ENCODE measurements around the gene ELMOD1. TPM values are rescaled to one million over a fixed set of nuclear protein-coding genes. Genes with fewer than 3 reads are reported as not detected.

The ELMOD1 gene
- total RNA-seq, 1 experiment from 2014 or later: not detected

DNA sequence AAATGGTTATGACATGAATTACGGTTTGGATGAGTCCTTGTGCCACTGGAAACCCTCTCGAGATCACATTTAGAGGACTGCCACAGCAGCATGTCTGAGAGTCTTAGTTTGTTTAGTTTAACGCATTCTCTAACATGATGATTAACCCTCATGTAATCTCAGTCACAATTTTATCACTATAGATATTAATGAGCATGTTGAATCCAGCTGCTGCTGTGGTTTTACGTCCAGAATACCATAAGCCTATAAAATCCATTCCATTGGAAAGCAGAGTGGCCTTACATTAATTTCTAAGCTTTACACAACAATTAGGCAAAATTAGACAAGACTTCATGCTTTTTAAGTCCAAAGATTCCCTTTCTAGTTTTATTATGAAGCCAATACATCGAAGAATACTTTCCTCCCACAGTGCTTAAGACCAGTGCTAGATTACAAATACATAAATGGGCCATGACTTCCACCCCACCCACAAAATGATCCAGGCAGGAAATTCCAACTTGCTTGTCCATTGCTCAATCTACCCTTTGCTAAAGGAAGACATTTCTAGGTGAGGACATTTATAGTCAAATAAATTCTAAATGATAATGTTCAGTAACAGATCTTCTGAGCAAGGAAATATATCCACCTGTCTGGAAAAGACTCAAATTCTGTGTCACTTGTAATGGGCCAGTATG is 3.5 kb upstream of the ELMOD1 start:
- Mint-ChIP-seq H3K9me3 (ENCODE audit: unreplicated experiment) (no peaks in the 10 kb centered on the region), H3K4me3 (ENCODE audit: unreplicated experiment) (no peak overlapping the region), H3K4me1 (ENCODE audit: insufficient read depth, unreplicated experiment) (peaks cover 12% of the 10 kb centered on the region), H3K36me3 (ENCODE audit: insufficient read depth, unreplicated experiment) (no peaks in the 10 kb centered on the region), H3K27ac (ENCODE audit: low read depth, unreplicated experiment) (no peak overlapping the region), H3K27me3 (ENCODE audit: insufficient read depth, unreplicated experiment) (peaks cover 46% of the 10 kb centered on the region)
- no peak for DNase-seq (ENCODE audit: unreplicated experiment)
- intact Hi-C loops (cut with micrococcal nuclease): no loop called here
- ChIA-PET CTCF (interaction anchor here (0.6 to 1.8 kb wide), 3 partner anchors 27 to 184 kb away, joined by 3 to 6 read pairs (median 6); no protein-coding TSS in a partner anchor), POLR2A (interaction anchor here (1.3 kb wide), 1 partner anchor 9 kb away, joined by 4 read pairs; no protein-coding TSS in a partner anchor)
- BruUV-seq (replicated peaks): no TSS peak
- TF ChIP-seq, protein P1, sequence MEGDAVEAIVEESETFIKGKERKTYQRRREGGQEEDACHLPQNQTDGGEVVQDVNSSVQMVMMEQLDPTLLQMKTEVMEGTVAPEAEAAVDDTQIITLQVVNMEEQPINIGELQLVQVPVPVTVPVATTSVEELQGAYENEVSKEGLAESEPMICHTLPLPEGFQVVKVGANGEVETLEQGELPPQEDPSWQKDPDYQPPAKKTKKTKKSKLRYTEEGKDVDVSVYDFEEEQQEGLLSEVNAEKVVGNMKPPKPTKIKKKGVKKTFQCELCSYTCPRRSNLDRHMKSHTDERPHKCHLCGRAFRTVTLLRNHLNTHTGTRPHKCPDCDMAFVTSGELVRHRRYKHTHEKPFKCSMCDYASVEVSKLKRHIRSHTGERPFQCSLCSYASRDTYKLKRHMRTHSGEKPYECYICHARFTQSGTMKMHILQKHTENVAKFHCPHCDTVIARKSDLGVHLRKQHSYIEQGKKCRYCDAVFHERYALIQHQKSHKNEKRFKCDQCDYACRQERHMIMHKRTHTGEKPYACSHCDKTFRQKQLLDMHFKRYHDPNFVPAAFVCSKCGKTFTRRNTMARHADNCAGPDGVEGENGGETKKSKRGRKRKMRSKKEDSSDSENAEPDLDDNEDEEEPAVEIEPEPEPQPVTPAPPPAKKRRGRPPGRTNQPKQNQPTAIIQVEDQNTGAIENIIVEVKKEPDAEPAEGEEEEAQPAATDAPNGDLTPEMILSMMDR (IDR thresholded peaks at IDR 0.05; ENCODE audit: unreplicated experiment): no peak

DNA sequence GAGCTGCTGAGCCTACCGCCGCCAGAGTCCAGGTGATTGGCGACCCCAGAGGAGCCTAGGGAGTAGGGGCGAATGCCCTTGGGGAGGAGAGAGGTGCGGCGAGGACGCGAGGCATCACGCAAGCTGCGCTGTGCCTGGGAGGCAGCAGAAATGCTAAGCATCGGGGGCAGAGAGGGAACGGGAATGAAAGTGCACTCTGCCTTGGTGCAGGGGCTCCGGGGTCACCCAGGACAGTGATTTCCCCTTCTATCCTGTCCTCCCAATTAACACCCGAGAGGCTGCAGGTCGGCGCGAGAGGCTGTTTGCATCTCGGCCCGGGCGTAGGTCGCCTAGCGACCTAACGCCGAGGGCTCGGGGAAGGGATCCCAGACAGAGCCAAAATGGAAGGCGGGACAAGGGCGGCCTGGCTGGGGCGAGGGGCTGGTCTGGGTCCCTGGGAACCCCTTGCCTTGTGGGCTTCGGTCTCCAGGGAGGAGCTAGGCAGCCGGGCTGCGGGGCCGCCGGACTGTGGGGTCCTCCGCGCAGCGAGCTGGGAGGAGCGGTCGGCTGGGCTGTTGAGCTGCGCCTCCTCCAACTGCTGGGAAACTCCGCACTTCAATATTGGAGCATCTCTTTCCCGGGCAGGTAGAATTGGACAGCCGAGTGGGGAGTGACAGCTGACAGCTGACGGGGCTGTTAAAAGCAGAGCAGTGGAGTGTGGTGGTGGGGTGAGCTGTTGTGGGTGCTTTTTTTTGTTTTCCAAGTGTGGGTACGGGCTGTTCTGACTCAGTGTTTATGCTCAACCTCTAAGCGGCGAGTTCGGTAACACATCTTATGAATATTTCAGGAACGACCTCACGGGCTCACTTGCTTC is 657 bp downstream of the ELMOD1 start:
- Mint-ChIP-seq H3K4me1 (ENCODE audit: insufficient read depth, unreplicated experiment) (peaks cover 12% of the 10 kb centered on the region), H3K27me3 (ENCODE audit: insufficient read depth, unreplicated experiment) (peaks cover 87% of the 10 kb centered on the region), H3K4me3 (ENCODE audit: unreplicated experiment) (peak overlapping the region; percentile 73), H3K9me3 (ENCODE audit: unreplicated experiment) (no peaks in the 10 kb centered on the region), H3K27ac (ENCODE audit: low read depth, unreplicated experiment) (no peak overlapping the region), H3K36me3 (ENCODE audit: insufficient read depth, unreplicated experiment) (no peaks in the 10 kb centered on the region)
- TF ChIP-seq, protein P1 (IDR thresholded peaks at IDR 0.05; ENCODE audit: unreplicated experiment): no peak
- CTCF ChIA-PET: interaction anchor here (0.7 to 1.3 kb wide), 5 partner anchors 16 to 43 kb away, joined by 3 to 5 read pairs (median 4); no protein-coding TSS in a partner anchor
- intact Hi-C loops (cut with micrococcal nuclease): no loop called here
- DNase-seq (ENCODE audit: unreplicated experiment): no peak
- POLR2A ChIA-PET: interaction anchor here (0.6 to 1.3 kb wide), 4 partner anchors 15 to 300 kb away, joined by 3 read pairs; no protein-coding TSS in a partner anchor
- BruUV-seq (replicated peaks): no TSS peak

DNA sequence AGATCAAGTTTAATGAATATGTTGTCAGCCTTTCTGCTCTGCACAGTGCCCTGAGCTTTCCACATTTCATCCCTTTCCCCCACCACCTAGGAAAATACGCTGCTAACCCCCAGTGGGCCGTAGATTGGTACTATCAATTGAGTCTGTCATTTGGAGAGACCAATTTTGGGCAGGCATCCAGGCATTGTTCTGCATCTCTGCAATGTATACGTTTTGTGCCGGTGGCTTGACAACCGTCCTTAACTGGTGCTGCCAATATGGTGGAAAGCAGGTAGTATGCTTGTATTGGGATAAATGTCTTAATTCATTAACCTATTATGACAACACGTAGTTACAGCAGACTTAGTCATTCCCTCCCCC is 1.3 kb downstream of the ELMOD1 start:
- TF ChIP-seq, protein P1 (IDR thresholded peaks at IDR 0.05; ENCODE audit: unreplicated experiment): no peak
- Mint-ChIP-seq H3K27ac (ENCODE audit: low read depth, unreplicated experiment) (no peak overlapping the region), H3K4me3 (ENCODE audit: unreplicated experiment) (peak overlapping the region; percentile 73), H3K27me3 (ENCODE audit: insufficient read depth, unreplicated experiment) (peaks cover 93% of the 10 kb centered on the region), H3K36me3 (ENCODE audit: insufficient read depth, unreplicated experiment) (no peaks in the 10 kb centered on the region), H3K9me3 (ENCODE audit: unreplicated experiment) (no peaks in the 10 kb centered on the region), H3K4me1 (ENCODE audit: insufficient read depth, unreplicated experiment) (peaks cover 12% of the 10 kb centered on the region)
- POLR2A ChIA-PET: interaction anchor here (0.8 to 1.3 kb wide), 2 partner anchors 17 to 27 kb away, joined by 3 read pairs; no protein-coding TSS in a partner anchor
- no TSS peak for BruUV-seq (replicated peaks)
- no peak for DNase-seq (ENCODE audit: unreplicated experiment)
- CTCF ChIA-PET: interaction anchor here (0.7 to 1.3 kb wide), 5 partner anchors 15 to 44 kb away, joined by 3 to 5 read pairs (median 3); no protein-coding TSS in a partner anchor
- intact Hi-C loops (cut with micrococcal nuclease): no loop called here

DNA sequence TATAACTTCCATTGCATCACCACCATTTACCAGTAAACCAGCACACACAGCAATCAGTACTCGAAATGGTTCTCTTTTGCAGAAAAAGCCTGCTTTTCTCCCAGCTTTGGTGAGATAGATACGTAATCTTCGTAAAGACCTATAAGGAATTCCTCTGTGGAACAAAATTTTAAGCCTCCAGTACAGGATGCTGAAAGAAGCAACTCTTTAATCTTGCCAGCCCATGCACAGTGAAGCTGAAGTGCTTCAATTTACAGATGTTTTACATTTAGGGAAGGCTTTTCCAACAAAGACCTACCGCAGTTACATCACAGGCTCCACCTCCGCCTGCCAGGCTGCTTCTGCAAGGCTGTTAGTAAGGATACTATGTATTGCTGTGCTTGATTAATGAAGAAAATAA is 1.9 kb downstream of the ELMOD1 start:
- TF ChIP-seq, protein P1 (IDR thresholded peaks at IDR 0.05; ENCODE audit: unreplicated experiment): no peak
- H3K4me3 Mint-ChIP-seq (ENCODE audit: unreplicated experiment): no peak overlapping the region
- no peak for DNase-seq (ENCODE audit: unreplicated experiment)
- H3K36me3 Mint-ChIP-seq (ENCODE audit: insufficient read depth, unreplicated experiment): no peaks in the 10 kb centered on the region
- H3K9me3 Mint-ChIP-seq (ENCODE audit: unreplicated experiment): no peaks in the 10 kb centered on the region
- intact Hi-C loops (cut with micrococcal nuclease): no loop called here
- H3K4me1 Mint-ChIP-seq (ENCODE audit: insufficient read depth, unreplicated experiment): peaks cover 7% of the 10 kb centered on the region
- BruUV-seq (replicated peaks): no TSS peak
- H3K27me3 Mint-ChIP-seq (ENCODE audit: insufficient read depth, unreplicated experiment): peaks cover 99% of the 10 kb centered on the region
- CTCF ChIA-PET: interaction anchor here (1.2 kb wide), 1 partner anchor 16 kb away, joined by 3 read pairs; no protein-coding TSS in a partner anchor
- H3K27ac Mint-ChIP-seq (ENCODE audit: low read depth, unreplicated experiment): no peak overlapping the region
- POLR2A ChIA-PET: no interaction called here

Data from MCF 10A (cell line).